ENCODE measurements around the gene PDE2A. TPM values are rescaled to one million over a fixed set of nuclear protein-coding genes. Genes with fewer than 3 reads are reported as not detected.

PDE2A gene
- total and polyA plus RNA-seq, 2 donors (not counting 1 experiment from before 2014, with no cell fraction given): 0.88 to 2.9 TPM

DNA sequence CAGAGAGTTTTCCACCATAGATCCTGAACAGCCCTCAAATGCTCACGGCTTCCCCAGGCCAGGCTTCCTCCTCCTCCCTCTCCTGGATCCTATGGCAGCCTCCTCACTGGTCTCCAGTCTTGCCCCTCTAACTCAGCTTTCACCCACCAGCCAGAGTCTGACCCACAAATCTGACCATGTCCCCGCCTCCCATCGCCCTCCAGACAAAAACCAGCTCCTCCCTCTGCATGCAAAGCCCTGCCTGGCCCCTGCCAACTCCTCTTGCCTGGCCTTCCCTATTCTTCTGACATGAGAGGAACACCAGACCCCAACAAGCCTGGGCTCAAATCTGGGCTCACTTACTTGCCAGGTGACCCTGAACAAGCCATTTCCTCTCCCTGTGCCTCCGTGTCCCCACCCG lies 32.4 kb upstream of the PDE2A start:
- Mint-ChIP-seq H3K9me3 (ENCODE audit: insufficient read depth) (no peaks in the 10 kb centered on the region), H3K27me3 (no peaks in the 10 kb centered on the region), H3K4me3 (no peak overlapping the region), H3K27ac (no peak overlapping the region), H3K4me1 (peaks cover 2% of the 10 kb centered on the region)
- H3K36me3 ChIP-seq (replicated peaks in 1 of 2; ENCODE audit: control extremely low read depth in 1 of 2, control insufficient read depth in 1 of 2, extremely low read depth in 1 of 2, insufficient read depth in 2 of 2, low read length in 1 of 2): peaks cover 2 to 97% of the 10 kb centered on the region in 2 experiments
- no peak overlapping the region for H3K4me3 ChIP-seq (ENCODE audit: control extremely low read depth in 1 of 5, extremely low read depth in 1 of 5, insufficient read depth in 1 of 5, low read depth in 2 of 5, low read length in 4 of 5)
- H3K9me3 ChIP-seq (ENCODE audit: control extremely low read depth in 1 of 3, control insufficient read depth in 2 of 3, insufficient read depth in 1 of 3, low read length in 2 of 3): no peaks in the 10 kb centered on the region
- no peak for TF ChIP-seq EZH2 (IDR thresholded peaks at IDR 0.05; ENCODE audit: borderline replicate concordance, insufficient read depth, low read depth, low read length, poor library complexity, severe bottlenecking)
- TF ChIP-seq, protein P1, sequence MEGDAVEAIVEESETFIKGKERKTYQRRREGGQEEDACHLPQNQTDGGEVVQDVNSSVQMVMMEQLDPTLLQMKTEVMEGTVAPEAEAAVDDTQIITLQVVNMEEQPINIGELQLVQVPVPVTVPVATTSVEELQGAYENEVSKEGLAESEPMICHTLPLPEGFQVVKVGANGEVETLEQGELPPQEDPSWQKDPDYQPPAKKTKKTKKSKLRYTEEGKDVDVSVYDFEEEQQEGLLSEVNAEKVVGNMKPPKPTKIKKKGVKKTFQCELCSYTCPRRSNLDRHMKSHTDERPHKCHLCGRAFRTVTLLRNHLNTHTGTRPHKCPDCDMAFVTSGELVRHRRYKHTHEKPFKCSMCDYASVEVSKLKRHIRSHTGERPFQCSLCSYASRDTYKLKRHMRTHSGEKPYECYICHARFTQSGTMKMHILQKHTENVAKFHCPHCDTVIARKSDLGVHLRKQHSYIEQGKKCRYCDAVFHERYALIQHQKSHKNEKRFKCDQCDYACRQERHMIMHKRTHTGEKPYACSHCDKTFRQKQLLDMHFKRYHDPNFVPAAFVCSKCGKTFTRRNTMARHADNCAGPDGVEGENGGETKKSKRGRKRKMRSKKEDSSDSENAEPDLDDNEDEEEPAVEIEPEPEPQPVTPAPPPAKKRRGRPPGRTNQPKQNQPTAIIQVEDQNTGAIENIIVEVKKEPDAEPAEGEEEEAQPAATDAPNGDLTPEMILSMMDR (IDR thresholded peaks at IDR 0.05): no peak
- no peak for ATAC-seq (ENCODE audit: low read depth)
- intact Hi-C loops (cut with micrococcal nuclease): no loop called here
- ChIA-PET CTCF (no interaction called here), POLR2A (interaction anchor here (0.6 kb wide), 2 partner anchors 16 to 727 kb away, joined by 3 to 5 read pairs; no protein-coding TSS in a partner anchor)
- no peaks in the 10 kb centered on the region for H3K27me3 ChIP-seq (replicated peaks in 1 of 4; ENCODE audit: control extremely low read depth in 1 of 4, control insufficient read depth in 3 of 4, insufficient read depth in 4 of 4, low read length in 3 of 4)
- H2AFZ ChIP-seq (ENCODE audit: insufficient read depth, low read depth, low read length, poor library complexity, severe bottlenecking): no peak overlapping the region
- H4K20me1 ChIP-seq (ENCODE audit: control insufficient read depth, insufficient read depth, low read length, poor library complexity, severe bottlenecking): peaks cover 93% of the 10 kb centered on the region
- H3K4me2 ChIP-seq (replicated peaks; ENCODE audit: low read depth, low read length, poor library complexity, severe bottlenecking): no peak overlapping the region
- WGBS (ENCODE audit: insufficient coverage): 94% methylated on average over 4 of the region's 5 CpGs
- no peak overlapping the region for H3K9ac ChIP-seq (ENCODE audit: low read length)
- H3K79me2 ChIP-seq (ENCODE audit: control insufficient read depth, insufficient read depth, low read length): peaks cover 49% of the 10 kb centered on the region
- H3K4me1 ChIP-seq (ENCODE audit: control insufficient read depth in 2 of 2, insufficient read depth in 2 of 2, low read length in 2 of 2): no peaks in the 10 kb centered on the region
- DNase-seq: no peak
- H3K27ac ChIP-seq (ENCODE audit: low read length in 2 of 2): no peak overlapping the region

DNA sequence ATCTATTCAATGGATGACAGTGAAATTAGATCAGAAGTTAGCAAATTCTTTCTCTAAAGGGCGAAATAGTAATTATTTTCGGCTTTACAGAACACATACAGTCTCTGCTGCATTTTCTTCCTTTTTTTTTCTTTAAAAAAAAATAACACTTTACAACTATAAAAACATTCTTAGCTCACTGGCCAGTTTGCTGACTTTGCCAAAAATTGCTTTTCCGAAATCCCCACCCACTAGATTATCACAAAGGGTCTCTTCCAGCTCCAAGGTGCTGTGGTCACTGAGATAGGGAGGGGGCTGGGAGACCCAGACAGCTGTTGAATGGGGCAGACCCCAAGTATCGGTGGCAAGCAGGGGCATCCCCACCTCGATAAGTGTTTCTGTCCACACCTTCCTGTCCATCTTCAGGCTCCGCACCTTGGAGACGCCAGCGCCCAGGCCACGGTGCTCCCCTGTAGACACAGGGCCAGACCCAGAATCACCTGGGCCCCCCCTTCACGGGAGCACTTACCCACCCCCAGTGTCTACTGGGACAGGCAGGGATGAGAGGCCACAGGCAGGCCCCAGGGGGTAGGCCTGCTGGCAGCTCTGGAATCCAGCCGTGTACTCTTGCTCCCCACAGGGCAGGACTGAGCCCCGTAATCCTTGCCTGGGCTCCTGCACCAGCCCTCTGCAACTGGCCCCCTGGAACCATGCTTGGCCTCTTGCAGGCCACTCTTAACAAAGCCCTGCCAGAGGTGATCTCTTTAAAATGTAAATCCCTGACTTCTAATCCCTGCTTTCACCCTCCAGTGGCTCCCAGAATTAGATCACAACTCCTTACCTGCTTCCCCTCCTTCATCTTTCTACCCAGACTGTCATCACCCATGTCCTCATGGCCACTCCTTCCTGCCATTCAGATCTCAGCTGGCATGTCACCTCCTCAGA lies 31.5 kb upstream of the PDE2A start:
- intact Hi-C loops (cut with micrococcal nuclease): no loop called here
- Mint-ChIP-seq H3K4me3 (no peak overlapping the region), H3K4me1 (peaks cover 2% of the 10 kb centered on the region), H3K27me3 (no peaks in the 10 kb centered on the region), H3K9me3 (ENCODE audit: insufficient read depth) (no peaks in the 10 kb centered on the region), H3K27ac (peak overlapping the region; percentile 41)
- Histone ChIP-seq H3K9me3 (ENCODE audit: control extremely low read depth in 1 of 3, control insufficient read depth in 2 of 3, insufficient read depth in 1 of 3, low read length in 2 of 3) (no peaks in the 10 kb centered on the region), H3K4me2 (replicated peaks; ENCODE audit: low read depth, low read length, poor library complexity, severe bottlenecking) (no peak overlapping the region), H3K27me3 (replicated peaks in 1 of 4; ENCODE audit: control extremely low read depth in 1 of 4, control insufficient read depth in 3 of 4, insufficient read depth in 4 of 4, low read length in 3 of 4) (no peaks in the 10 kb centered on the region), H3K79me2 (ENCODE audit: control insufficient read depth, insufficient read depth, low read length) (peaks cover 40% of the 10 kb centered on the region), H2AFZ (ENCODE audit: insufficient read depth, low read depth, low read length, poor library complexity, severe bottlenecking) (no peak overlapping the region), H4K20me1 (ENCODE audit: control insufficient read depth, insufficient read depth, low read length, poor library complexity, severe bottlenecking) (peaks cover 92% of the 10 kb centered on the region), H3K9ac (ENCODE audit: low read length) (no peak overlapping the region), H3K4me3 (ENCODE audit: control extremely low read depth in 1 of 5, extremely low read depth in 1 of 5, insufficient read depth in 1 of 5, low read depth in 2 of 5, low read length in 4 of 5) (no peak overlapping the region), H3K27ac (ENCODE audit: low read length in 2 of 2) (no peak overlapping the region), H3K36me3 (replicated peaks in 1 of 2; ENCODE audit: control extremely low read depth in 1 of 2, control insufficient read depth in 1 of 2, extremely low read depth in 1 of 2, insufficient read depth in 2 of 2, low read length in 1 of 2) (peaks cover 2 to 98% of the 10 kb centered on the region in 2 experiments), H3K4me1 (ENCODE audit: control insufficient read depth in 2 of 2, insufficient read depth in 2 of 2, low read length in 2 of 2) (no peaks in the 10 kb centered on the region)
- ATAC-seq (ENCODE audit: low read depth): no peak
- WGBS (ENCODE audit: insufficient coverage): 97% methylated on average over 11 of the region's 12 CpGs
- ChIA-PET POLR2A (interaction anchor here (0.6 kb wide), 2 partner anchors 104 to 728 kb away, joined by 3 to 5 read pairs; no protein-coding TSS in a partner anchor), CTCF (interaction anchor here (1.3 kb wide), 1 partner anchor 21 kb away, joined by 7 read pairs; no protein-coding TSS in a partner anchor)
- TF ChIP-seq EZH2 (IDR thresholded peaks at IDR 0.05; ENCODE audit: borderline replicate concordance, insufficient read depth, low read depth, low read length, poor library complexity, severe bottlenecking): no peak
- TF ChIP-seq, protein P1 (IDR thresholded peaks at IDR 0.05): no peak
- DNase-seq: no peak

Data from B cell (primary cell).